GM23338 (cell line): Measurements from ENCODE around the gene SLC37A1. TPM values are rescaled to one million over a fixed set of nuclear protein-coding genes. Genes with fewer than 3 reads are reported as not detected.
A peak's percentile ranks its signal among the peaks of the same experiment; 100 is the strongest.

Source experiments
- ATAC-seq: fragments of 200-7000 bp; cut with Tn5 transposase; 3 replicates; pipeline ENCODE4 v1.9.1; 2020
- DNase-seq: peaks from one replicate; pipeline ENCODE4 v3.0.0-alpha.2; 2015; ENCODE audit warnings: low spot score
- H2AFZ ChIP-seq: fragments of 200-600 bp; sonication (generic); 2 replicates; pipeline ENCODE4 v1.8.0; 2016; ENCODE audit warnings: antibody characterized with exemption, mild to moderate bottlenecking, moderate library complexity
- H3F3A ChIP-seq: fragments of 200-600 bp; sonication (generic); replicated peaks from 2 replicates; pipeline ENCODE4 v1.8.0; 2017; ENCODE audit warnings: antibody characterized with exemption, mixed run types, low read depth
- H3K27ac ChIP-seq: fragments of 200-600 bp; sonication (generic); 2 replicates; pipeline ENCODE4 v1.6.1; 2016; ENCODE audit warnings: low read depth
- H3K27me3 ChIP-seq: fragments of 200-600 bp; sonication (generic); 2 replicates; pipeline ENCODE4 v1.8.0; 2016; ENCODE audit warnings: mild to moderate bottlenecking, mixed run types, moderate library complexity; ENCODE audit not compliant: insufficient read depth
- H3K36me3 ChIP-seq: fragments of 200-600 bp; sonication (generic); 2 replicates; pipeline ENCODE4 v1.8.0; 2016; ENCODE audit warnings: mild to moderate bottlenecking; ENCODE audit not compliant: insufficient read depth
- H3K4me1 ChIP-seq: fragments of 200-600 bp; sonication (generic); 2 replicates; pipeline ENCODE4 v1.8.0; 2016; ENCODE audit warnings: mild to moderate bottlenecking, moderate library complexity; ENCODE audit not compliant: insufficient read depth
- H3K4me2 ChIP-seq: fragments of 200-600 bp; sonication (generic); 2 replicates; pipeline ENCODE4 v1.7.1; 2017; ENCODE audit warnings: mixed run types
- H3K4me3 ChIP-seq: fragments of 200-600 bp; sonication (generic); 2 replicates; pipeline ENCODE4 v1.6.1; 2016; ENCODE audit warnings: mixed run types
- H3K79me2 ChIP-seq: fragments of 200-600 bp; sonication (generic); replicated peaks from 2 replicates; pipeline ENCODE4 v1.8.0; 2017; ENCODE audit warnings: mild to moderate bottlenecking; ENCODE audit not compliant: insufficient read depth
- H3K9me2 ChIP-seq: fragments of 200-600 bp; sonication (generic); 2 replicates; pipeline ENCODE4 v1.8.0; 2017; ENCODE audit not compliant: insufficient read depth
- H4K20me1 ChIP-seq: fragments of 200-600 bp; sonication (generic); replicated peaks from 2 replicates; pipeline ENCODE4 v1.8.0; 2017; ENCODE audit warnings: mild to moderate bottlenecking; ENCODE audit not compliant: insufficient read depth
- H3K27ac Mint-ChIP-seq: 2 replicates; pipeline ENCODE4 v1.8.0; 2020; ENCODE audit warnings: inconsistent platforms, mild to moderate bottlenecking, moderate library complexity, mixed read lengths
- H3K27me3 Mint-ChIP-seq: 3 replicates; pipeline ENCODE4 v1.8.0; 2022; ENCODE audit warnings: low read depth, mild to moderate bottlenecking, moderate library complexity, mixed read lengths, inconsistent platforms; ENCODE audit not compliant: insufficient read depth, poor library complexity
- H3K36me3 Mint-ChIP-seq: 3 replicates; pipeline ENCODE4 v1.8.0; 2021; ENCODE audit warnings: low read depth, mild to moderate bottlenecking, inconsistent platforms, moderate library complexity, mixed read lengths
- H3K4me1 Mint-ChIP-seq: 3 replicates; pipeline ENCODE4 v1.8.0; 2020; ENCODE audit warnings: mild to moderate bottlenecking, inconsistent platforms, mixed read lengths
- H3K4me3 Mint-ChIP-seq: 3 replicates; pipeline ENCODE4 v1.8.0; 2021; ENCODE audit warnings: moderate library complexity, mild to moderate bottlenecking, inconsistent platforms, mixed read lengths
- H3K9me3 Mint-ChIP-seq: 3 replicates; pipeline ENCODE4 v1.8.0; 2020; ENCODE audit warnings: moderate library complexity, mild to moderate bottlenecking, inconsistent platforms, mixed read lengths
- CREB1 ChIP-seq: fragments of 250-450 bp; sonication (Bioruptor Pico); IDR thresholded peaks from 2 replicates; pipeline ENCODE4 v1.5.0; 2020; ENCODE audit warnings: low read depth, mild to moderate bottlenecking, moderate library complexity
- CTCF ChIP-seq, 2 experiments: fragments of 200-600 bp in 1 of 2; sonication (generic) in 1 of 2; conservative IDR thresholded peaks; 2 replicates each; pipeline versions ENCODE4 v1.5.1 to v1.6.1; 2016 to 2017; ENCODE audit warnings: antibody characterized with exemption in 2 of 2, low read depth in 2 of 2, mild to moderate bottlenecking in 2 of 2, moderate library complexity in 1 of 2
- EZH2 ChIP-seq: fragments of 200-600 bp; sonication (generic); IDR thresholded peaks from one replicate; pipeline ENCODE4 v1.8.0; 2017; ENCODE audit warnings: antibody characterized with exemption, mild to moderate bottlenecking, low read depth; ENCODE audit not compliant: unreplicated experiment
- EZH2phosphoT487 ChIP-seq: fragments of 200-600 bp; sonication (generic); IDR thresholded peaks from one replicate; pipeline ENCODE4 v1.8.1; 2018; ENCODE audit warnings: antibody characterized with exemption; ENCODE audit not compliant: unreplicated experiment
- JUNB ChIP-seq: IDR thresholded peaks from one replicate; pipeline ENCODE4 v1.6.1; 2016; ENCODE audit warnings: antibody characterized with exemption; ENCODE audit not compliant: unreplicated experiment
- NANOG ChIP-seq: IDR thresholded peaks from 2 replicates; pipeline ENCODE4 v1.6.1; 2016; ENCODE audit warnings: antibody characterized with exemption, borderline replicate concordance
- POLR2AphosphoS5 ChIP-seq: IDR thresholded peaks from 2 replicates; pipeline ENCODE4 v1.6.1; 2016; ENCODE audit warnings: antibody characterized with exemption, low read depth
- REST ChIP-seq: IDR thresholded peaks from one replicate; pipeline ENCODE4 v1.6.1; 2018; ENCODE audit warnings: antibody characterized with exemption; ENCODE audit not compliant: unreplicated experiment
- STAT1 ChIP-seq: IDR thresholded peaks from one replicate; pipeline ENCODE4 v1.6.1; 2016; ENCODE audit warnings: antibody characterized with exemption; ENCODE audit not compliant: unreplicated experiment
- ZNF114 ChIP-seq: fragments of 250-450 bp; sonication (Bioruptor Pico); IDR thresholded peaks from 2 replicates; pipeline ENCODE4 v1.5.0; 2020; ENCODE audit warnings: mild to moderate bottlenecking, moderate library complexity
- ZNF331 ChIP-seq: fragments of 250-450 bp; sonication (Bioruptor Pico); IDR thresholded peaks from 2 replicates; pipeline ENCODE4 v1.5.0; 2020; ENCODE audit warnings: low read depth, mild to moderate bottlenecking, moderate library complexity
- ZNF462 ChIP-seq: fragments of 250-450 bp; sonication (Bioruptor Pico); IDR thresholded peaks from 2 replicates; pipeline ENCODE4 v1.5.0; 2020; ENCODE audit warnings: mild to moderate bottlenecking, moderate library complexity
- polyA plus RNA-seq: library from polyadenylated mRNA; unstranded; fragments of >200 nt; fragmentation: Nextera tagmentation; extraction: Ambion mirVana; gene quantifications from 2 replicates; pipeline ENCODE4 v1.2.1, GENCODE V29; 2016
- total RNA-seq: library from RNA; depleted of rRNA; stranded (reverse); fragments of >200 nt; shearing (Covaris generic); gene quantifications from 2 replicates; pipeline ENCODE4 v1.2.3, GENCODE V29; 2014
- TF ChIP-seq, protein P1 (sequence below): IDR thresholded peaks from 2 replicates; pipeline ENCODE4 v1.6.1; 2016; ENCODE audit warnings: antibody characterized with exemption

SLC37A1 gene
- total and polyA plus RNA-seq, 2 experiments from 2014 or later, result 14.0 to 30.3 TPM

- Histone ChIP-seq H4K20me1 (no peaks in the 10 kb centered on the region), H3K27me3 (no peaks in the 10 kb centered on the region), H3F3A (0 out of 2 replicates have a peak, but pooled peaks cover 3% of the 10 kb centered on the region), H3K27ac (no peak overlapping the region), H3K79me2 (no peaks in the 10 kb centered on the region), H3K36me3 (no peaks in the 10 kb centered on the region), H3K4me2 (no peak overlapping the region), H3K4me1 (no peaks in the 10 kb centered on the region; the same call in 1 of the 2 replicates), H3K9me2 (no peaks in the 10 kb centered on the region), H2AFZ (no peak overlapping the region), H3K4me3 (no peak overlapping the region)
- Mint-ChIP-seq H3K36me3 (no peaks in the 10 kb centered on the region), H3K27ac (no peak overlapping the region), H3K9me3 (peaks cover 7% of the 10 kb centered on the region; the same call in 2 of the 3 replicates), H3K4me1 (peaks cover 2% of the 10 kb centered on the region; the same call in 2 of the 3 replicates), H3K4me3 (no peak overlapping the region), H3K27me3 (peaks cover 10% of the 10 kb centered on the region)
- ATAC-seq (peak; percentile 19; the same call in 2 of the 3 replicates), DNase-seq (no peak)
- no peak for TF ChIP-seq EZH2
- no peak for TF ChIP-seq CREB1
- TF ChIP-seq ZNF114 (CRISPR knock-in tag), result no peak
- no peak for TF ChIP-seq CTCF (conservative IDR thresholded peaks at IDR 0.05; ENCODE audit: low read depth in 2 of 2)
- TF ChIP-seq, protein P1, sequence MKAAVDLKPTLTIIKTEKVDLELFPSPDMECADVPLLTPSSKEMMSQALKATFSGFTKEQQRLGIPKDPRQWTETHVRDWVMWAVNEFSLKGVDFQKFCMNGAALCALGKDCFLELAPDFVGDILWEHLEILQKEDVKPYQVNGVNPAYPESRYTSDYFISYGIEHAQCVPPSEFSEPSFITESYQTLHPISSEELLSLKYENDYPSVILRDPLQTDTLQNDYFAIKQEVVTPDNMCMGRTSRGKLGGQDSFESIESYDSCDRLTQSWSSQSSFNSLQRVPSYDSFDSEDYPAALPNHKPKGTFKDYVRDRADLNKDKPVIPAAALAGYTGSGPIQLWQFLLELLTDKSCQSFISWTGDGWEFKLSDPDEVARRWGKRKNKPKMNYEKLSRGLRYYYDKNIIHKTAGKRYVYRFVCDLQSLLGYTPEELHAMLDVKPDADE, result no peak
- no peak for TF ChIP-seq EZH2phosphoT487
- no peak for TF ChIP-seq STAT1
- TF ChIP-seq REST, result no peak
- no peak for TF ChIP-seq POLR2AphosphoS5
- TF ChIP-seq JUNB, result no peak
- TF ChIP-seq NANOG, result no peak
- no peak for TF ChIP-seq ZNF331 (CRISPR knock-in tag)
- TF ChIP-seq ZNF462 (CRISPR knock-in tag), result no peak
These were observed 103.3 kb downstream of the SLC37A1 start for GRCh38 chr21:42616941-42617340.
